ENCODE measurements around the gene HLA-DMB.

The HLA-DMB gene

GRCh38 chr6:32940656-32941213 is at the start of gene HLA-DMB:
TSS of gene HLA-DMB (minus strand) at chr6:32941028. CDS start at chr6:32940807, 221 bp downstream.
- no peak for DNase-seq (ENCODE audit: low read depth in 2 of 3, low spot score in 2 of 3)

DNA sequence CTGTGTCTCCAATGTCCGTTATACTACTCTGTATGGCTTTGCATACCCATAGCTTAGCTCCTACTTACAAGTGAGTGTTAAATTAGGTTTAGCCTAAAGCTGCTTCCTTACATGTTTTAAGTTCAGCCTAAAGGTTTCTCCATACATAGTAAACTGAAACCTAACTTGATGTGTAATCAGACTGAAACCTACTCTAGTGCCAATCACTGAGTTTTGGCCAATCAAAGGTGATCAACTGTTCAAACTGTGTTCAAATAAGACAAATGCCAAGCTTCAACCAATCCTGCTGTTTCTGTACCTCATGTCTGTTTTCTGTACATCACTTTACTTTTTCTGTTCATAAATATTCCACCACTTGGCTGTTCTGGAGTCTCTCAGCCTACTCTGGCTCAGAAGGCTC is 48.5 kb upstream of the HLA-DMB start:
- DNase-seq (ENCODE audit: low read depth in 2 of 3, low spot score in 2 of 3) = no peak

- peak; percentile 57 to 81 (median 74) for DNase-seq (ENCODE audit: low read depth in 2 of 3, low spot score in 2 of 3)
Measured at GRCh38 chr6:32984622-32985389, 44.0 kb upstream of the HLA-DMB start.

GRCh38 chr6:32983964-32984621 is 43.3 kb upstream of the HLA-DMB start:
- no peak for DNase-seq (ENCODE audit: low read depth in 2 of 3, low spot score in 2 of 3)

- DNase-seq (ENCODE audit: low read depth in 2 of 3, low spot score in 2 of 3) = no peak
Measured at GRCh38 chr6:32983493-32983848, 42.6 kb upstream of the HLA-DMB start.

GRCh38 chr6:32982702-32983492 is 42.1 kb upstream of the HLA-DMB start:
- DNase-seq (ENCODE audit: low read depth in 2 of 3, low spot score in 2 of 3) = no peak

DNA sequence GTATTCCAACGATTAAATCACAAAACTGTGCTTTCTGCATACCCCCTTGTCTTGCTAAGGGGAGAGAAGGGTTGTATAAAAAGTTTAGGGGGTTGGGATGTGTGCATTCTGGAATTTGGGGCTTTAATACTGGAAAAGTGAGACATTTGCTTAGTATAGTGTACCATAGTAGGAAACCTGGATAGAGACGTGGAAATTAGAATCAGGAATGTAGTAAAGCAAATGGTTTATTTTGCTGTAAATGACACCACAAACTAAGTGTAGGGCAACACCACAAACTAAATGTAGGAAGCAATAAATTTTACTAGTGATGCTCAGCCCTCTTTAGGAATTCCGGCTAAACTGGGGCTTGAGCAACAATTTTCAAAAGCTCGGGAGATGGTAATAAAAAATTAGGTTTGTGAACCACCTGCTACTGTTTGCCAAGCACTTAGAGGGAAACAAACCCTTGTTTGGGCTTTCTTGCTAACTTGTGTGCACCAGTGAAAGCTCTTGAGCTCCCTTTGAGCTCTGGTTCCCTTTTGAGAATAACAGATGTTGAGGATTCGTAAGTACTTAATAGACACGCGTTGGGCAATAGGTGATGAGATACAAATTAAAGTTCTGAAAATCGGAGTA is 41.4 kb upstream of the HLA-DMB start:
- no peak for DNase-seq (ENCODE audit: low read depth in 2 of 3, low spot score in 2 of 3)

DNA sequence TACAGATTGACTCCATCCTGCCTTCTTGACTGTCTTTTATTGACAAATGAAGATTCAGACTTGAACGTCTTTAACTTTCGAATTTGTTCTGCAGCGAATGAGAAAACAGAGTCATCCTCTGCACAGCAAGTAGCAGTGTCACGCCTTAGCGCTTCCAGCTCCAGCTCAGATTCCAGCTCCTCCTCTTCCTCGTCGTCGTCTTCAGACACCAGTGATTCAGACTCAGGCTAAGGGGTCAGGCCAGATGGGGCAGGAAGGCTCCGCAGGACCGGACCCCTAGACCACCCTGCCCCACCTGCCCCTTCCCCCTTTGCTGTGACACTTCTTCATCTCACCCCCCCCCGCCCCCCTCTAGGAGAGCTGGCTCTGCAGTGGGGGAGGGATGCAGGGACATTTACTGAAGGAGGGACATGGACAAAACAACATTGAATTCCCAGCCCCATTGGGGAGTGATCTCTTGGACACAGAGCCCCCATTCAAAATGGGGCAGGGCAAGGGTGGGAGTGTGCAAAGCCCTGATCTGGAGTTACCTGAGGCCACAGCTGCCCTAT is 39.7 kb upstream of the HLA-DMB start:
- DNase-seq (ENCODE audit: low read depth in 2 of 3, low spot score in 2 of 3) = no peak

DNA sequence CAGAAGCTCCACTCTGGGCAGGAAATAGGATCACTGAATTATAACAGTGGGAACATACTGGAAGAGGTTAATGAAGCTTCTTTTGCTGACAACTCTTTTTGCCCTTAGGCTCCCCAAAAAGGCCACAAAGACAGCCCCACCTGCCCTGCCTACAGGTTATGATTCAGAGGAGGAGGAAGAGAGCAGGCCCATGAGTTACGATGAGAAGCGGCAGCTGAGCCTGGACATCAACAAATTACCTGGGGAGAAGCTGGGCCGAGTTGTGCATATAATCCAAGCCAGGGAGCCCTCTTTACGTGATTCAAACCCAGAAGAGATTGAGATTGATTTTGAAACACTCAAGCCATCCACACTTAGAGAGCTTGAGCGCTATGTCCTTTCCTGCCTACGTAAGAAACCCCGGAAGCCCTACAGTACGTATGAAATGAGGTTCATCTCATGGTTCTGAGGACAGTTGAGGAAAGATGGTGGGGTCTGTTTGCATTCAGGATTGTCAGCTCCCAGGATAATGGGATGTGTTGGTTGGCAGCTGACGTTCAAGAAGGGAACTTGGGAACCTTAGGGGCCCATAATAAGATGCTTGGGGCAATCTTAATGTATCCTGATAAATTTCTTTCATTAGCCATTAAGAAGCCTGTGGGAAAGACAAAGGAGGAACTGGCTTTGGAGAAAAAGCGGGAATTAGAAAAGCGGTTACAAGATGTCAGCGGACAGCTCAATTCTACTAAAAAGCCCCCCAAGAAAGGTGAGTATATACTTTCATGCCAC is 39.1 kb upstream of the HLA-DMB start:
- DNase-seq (ENCODE audit: low read depth in 2 of 3, low spot score in 2 of 3) = no peak

GRCh38 chr6:32977953-32978324 is 37.1 kb upstream of the HLA-DMB start:
- no peak for DNase-seq (ENCODE audit: low read depth in 2 of 3, low spot score in 2 of 3)

GRCh38 chr6:32977272-32977952 is 36.6 kb upstream of the HLA-DMB start:
- DNase-seq (ENCODE audit: low read depth in 2 of 3, low spot score in 2 of 3) = no peak

DNA sequence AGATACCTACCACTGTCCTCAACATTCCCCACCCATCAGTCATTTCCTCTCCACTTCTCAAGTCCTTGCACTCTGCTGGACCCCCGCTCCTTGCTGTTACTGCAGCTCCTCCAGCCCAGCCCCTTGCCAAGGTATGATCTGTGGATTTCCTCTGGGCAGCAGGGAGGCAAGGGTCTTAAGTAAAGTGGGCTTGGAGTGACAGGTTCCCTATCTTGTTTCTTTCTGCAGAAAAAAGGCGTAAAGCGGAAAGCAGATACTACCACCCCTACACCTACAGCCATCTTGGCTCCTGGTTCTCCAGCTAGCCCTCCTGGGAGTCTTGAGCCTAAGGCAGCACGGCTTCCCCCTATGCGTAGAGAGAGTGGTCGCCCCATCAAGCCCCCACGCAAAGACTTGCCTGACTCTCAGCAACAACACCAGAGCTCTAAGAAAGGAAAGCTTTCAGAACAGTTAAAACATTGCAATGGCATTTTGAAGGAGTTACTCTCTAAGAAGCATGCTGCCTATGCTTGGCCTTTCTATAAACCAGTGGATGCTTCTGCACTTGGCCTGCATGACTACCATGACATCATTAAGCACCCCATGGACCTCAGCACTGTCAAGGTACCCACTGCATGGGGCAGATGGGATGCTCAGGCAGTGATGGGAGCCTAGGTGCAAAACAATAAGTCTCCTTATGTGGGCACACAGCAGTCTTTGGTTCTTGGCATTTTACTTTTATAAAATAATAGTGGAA is 35.7 kb upstream of the HLA-DMB start:
- no peak for DNase-seq (ENCODE audit: low read depth in 2 of 3, low spot score in 2 of 3)

DNA sequence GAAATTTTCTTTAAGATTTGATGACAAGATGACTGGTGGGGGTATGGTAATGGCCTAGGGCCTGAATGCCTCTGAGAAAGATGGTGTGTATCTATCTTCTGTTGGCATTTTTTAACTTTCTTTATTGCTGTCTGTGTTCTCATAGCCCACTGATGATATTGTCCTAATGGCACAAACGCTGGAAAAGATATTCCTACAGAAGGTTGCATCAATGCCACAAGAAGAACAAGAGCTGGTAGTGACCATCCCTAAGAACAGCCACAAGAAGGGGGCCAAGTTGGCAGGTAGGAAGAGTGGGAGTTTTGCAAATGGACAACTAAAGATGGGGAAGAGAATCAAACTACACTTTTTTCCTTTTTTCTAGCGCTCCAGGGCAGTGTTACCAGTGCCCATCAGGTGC is 35.1 kb upstream of the HLA-DMB start:
- DNase-seq (ENCODE audit: low read depth in 2 of 3, low spot score in 2 of 3) = no peak

DNA sequence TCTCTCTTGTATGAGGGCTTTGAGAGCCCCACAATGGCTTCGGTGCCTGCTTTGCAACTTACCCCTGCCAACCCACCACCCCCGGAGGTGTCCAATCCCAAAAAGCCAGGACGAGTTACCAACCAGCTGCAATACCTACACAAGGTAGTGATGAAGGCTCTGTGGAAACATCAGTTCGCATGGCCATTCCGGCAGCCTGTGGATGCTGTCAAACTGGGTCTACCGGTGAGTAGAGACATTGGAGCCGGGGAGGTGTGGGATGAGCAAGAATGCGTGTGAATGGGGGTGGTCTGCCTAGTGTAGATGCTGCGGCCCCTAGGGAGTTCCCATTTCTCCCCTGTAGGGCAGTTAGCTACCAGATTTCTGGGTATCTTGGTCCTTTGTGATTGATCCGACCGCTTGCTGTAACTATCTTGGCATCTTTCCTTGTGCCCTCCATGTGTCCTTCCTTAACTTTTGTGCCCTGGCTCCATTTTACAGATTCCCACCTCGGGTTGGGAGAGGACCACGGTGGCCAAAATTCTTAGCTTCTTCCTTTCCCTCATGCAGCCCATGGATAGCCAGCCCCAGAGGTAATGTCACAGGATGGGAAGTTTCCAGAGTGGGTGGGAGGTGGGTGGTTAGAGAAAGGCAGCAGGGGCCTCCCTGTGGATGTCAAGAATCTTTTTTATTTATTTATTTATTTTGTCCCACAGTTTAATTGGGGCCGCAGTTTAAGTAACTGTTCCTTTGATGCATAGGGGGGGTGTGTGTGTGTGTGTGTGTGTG is 33.9 kb upstream of the HLA-DMB start:
- DNase-seq (ENCODE audit: low read depth in 2 of 3, low spot score in 2 of 3) = no peak

- DNase-seq (ENCODE audit: low read depth in 2 of 3, low spot score in 2 of 3) = no peak
Measured at GRCh38 chr6:32974016-32974333, 33.1 kb upstream of the HLA-DMB start.

DNA sequence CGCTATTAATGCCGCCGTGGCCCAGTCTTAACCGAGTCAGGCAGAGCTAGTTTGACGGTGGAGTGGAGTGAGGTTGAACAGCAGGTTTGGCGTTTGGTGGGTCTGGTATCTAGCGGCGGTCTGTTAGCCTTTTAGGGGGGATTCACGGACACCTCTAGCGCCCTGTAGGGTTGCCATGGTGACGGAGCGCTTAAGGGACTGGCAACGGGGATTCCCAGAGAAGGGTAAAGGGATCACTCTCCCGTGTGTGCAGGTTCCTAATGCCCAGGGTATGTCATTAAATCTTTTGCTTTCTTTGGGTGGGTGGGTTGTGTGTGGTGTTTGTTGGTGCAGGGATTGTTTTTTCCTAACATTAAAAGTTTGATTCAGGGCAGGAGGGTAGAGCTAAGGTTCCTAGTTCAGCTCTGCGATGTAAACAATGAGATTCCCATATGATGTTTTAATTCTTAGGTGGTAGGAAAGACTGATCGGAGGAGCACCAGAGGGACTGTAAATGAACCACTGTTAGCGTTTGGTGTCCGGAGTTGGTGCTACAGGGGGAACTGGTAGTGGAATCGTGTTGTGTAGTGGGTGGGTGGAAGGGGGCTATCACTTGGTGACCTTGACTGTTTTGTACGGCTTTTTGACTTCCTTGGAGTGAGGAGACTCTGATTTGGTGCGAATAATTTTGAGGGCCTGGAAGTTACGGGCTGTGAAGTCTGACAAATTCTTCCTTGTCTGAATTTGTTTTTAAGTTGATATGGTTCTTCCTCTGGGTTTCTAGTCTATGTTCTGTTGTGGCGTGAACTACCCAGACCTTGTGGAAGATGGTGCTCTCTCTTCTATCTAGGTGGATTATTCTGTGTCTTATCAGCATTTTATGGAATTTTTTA is 32.6 kb upstream of the HLA-DMB start:
- no peak for DNase-seq (ENCODE audit: low read depth in 2 of 3, low spot score in 2 of 3)

DNA sequence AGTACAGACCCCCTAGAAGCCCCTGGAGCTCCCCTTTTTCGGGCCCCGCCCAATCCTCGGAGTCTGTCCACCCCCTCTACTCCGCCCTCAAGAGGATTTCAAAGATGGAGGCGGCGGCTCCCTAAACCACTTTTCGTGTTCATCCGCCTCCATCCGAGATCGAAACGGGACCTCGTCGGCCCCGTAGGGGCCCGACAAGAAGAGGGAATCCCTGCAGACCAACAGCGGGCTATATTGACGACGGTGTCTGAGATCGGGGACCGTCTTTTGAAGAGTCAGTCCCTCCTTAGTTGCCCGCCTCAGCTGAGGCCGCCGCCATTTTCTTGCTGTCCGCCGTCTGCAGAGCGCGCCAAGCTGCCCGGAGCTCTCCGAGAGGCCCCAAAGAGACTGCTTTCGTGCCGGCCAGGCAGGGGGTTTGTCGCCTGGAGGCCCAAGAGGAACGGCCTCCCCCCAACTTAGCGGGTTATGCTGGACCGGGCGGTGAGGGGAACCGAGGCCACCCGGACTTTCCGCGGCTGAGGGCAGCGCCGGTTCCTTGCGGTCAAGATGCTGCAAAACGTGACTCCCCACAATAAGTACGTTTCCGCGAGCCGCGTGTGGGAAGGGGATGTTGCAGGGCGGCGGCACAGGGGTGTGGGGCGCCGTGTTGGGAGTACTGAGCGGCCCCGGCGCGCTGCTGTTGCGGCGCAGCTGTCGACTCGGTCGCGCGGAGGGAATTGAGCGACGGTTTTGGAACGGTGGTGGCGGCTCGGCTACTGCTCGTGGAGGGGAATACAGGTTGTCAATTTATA is 31.7 kb upstream of the HLA-DMB start:
- DNase-seq (ENCODE audit: low read depth in 2 of 3, low spot score in 2 of 3) = peak in 2 of 3 experiments; percentile 38 to 57

Data from activated CD8-positive, alpha-beta memory T cell treated with anti-CD3 and anti-CD28 coated beads for 48 hours (primary cell).